HG03045 (cell line): Measurements from ENCODE around the gene ASB10.

Source experiments
- ATAC-seq: cut with Tn5 transposase; IDR thresholded peaks from one replicate; pipeline ENCODE4 v1.9.1; 2021; ENCODE audit warnings: mild to moderate bottlenecking, moderate library complexity; ENCODE audit not compliant: unreplicated experiment

The ASB10 gene

GRCh38 chr7:151167197-151167961 is 19.7 kb downstream of the ASB10 start, which contains the start of gene GBX1:
TSS of gene GBX1 (minus strand) at chr7:151167694. CDS start at chr7:151167548, 146 bp downstream.
- ATAC-seq = no peak

- no peak for ATAC-seq
Measured at GRCh38 chr7:151166629-151167196, 20.3 kb downstream of the ASB10 start.

- no peak for ATAC-seq
Measured at GRCh38 chr7:151161757-151162156, 25.3 kb downstream of the ASB10 start.

GRCh38 chr7:151157645-151158329 is 29.3 kb downstream of the ASB10 start:
- no peak for ATAC-seq

GRCh38 chr7:151152643-151153513 is 34.2 kb downstream of the ASB10 start:
- ATAC-seq = no peak

- no peak for ATAC-seq
Measured at GRCh38 chr7:151150388-151150787, 36.7 kb downstream of the ASB10 start.

- ATAC-seq = no peak
Measured at GRCh38 chr7:151148319-151149259, 38.5 kb downstream of the ASB10 start.

GRCh38 chr7:151146761-151147160 is 40.3 kb downstream of the ASB10 start:
- ATAC-seq = no peak

GRCh38 chr7:151144387-151144786 is 42.7 kb downstream of the ASB10 start:
- no peak for ATAC-seq

GRCh38 chr7:151143261-151144015 is 43.6 kb downstream of the ASB10 start:
- no peak for ATAC-seq

GRCh38 chr7:151142686-151143040 is 44.4 kb downstream of the ASB10 start:
- no peak for ATAC-seq

- ATAC-seq = no peak
Measured at GRCh38 chr7:151141855-151142685, 45.0 kb downstream of the ASB10 start.

- no peak for ATAC-seq
Measured at GRCh38 chr7:151141311-151141854, 45.7 kb downstream of the ASB10 start.

GRCh38 chr7:151140826-151141225 is 46.2 kb downstream of the ASB10 start:
- no peak for ATAC-seq

GRCh38 chr7:151139791-151140190 is 47.3 kb downstream of the ASB10 start:
- no peak for ATAC-seq

GRCh38 chr7:151139071-151139790 is 47.8 kb downstream of the ASB10 start:
- no peak for ATAC-seq

- no peak for ATAC-seq
Measured at GRCh38 chr7:151138153-151138851, 48.7 kb downstream of the ASB10 start.
